Measurements from ENCODE around the gene RTCB. TPM values are rescaled to one million over a fixed set of nuclear protein-coding genes. Genes with fewer than 3 reads are reported as not detected.

Gene RTCB
- 120 and 169 TPM in 2 replicates for total RNA-seq

GRCh38 chr22:32411829-32412592 lies at the start of gene RTCB:
TSS of gene RTCB (minus strand) at chr22:32412247. CDS start at chr22:32412156, 91 bp downstream.

GRCh38 chr22:32357567-32357966 lies 54.5 kb downstream of the RTCB start, which contains the start of gene RFPL3:
TSS of gene RFPL3 (plus strand) at chr22:32357867. CDS start at chr22:32358072, 205 bp downstream.

Other genes with a start within 250 kb of the RTCB start
- not detected in 2 replicates for gene RFPL2, start 207.2 kb downstream of the RTCB start, total RNA-seq
- not detected in 2 replicates for gene SLC5A4, start 156.9 kb downstream of the RTCB start, total RNA-seq
- not detected in 2 replicates for gene RFPL3, start 54.4 kb downstream of the RTCB start, total RNA-seq
- not detected in 2 replicates for gene BPIFC, start 52.2 kb upstream of the RTCB start, total RNA-seq
- gene FBXO7, start 62.6 kb upstream of the RTCB start, total RNA-seq: 39.9 and 43.5 TPM in 2 replicates

All from bronchial smooth muscle cell (primary cell).